GM21723 (cell line): Measurements from ENCODE around the gene SLC7A11.

Source experiments
- ATAC-seq: cut with Tn5 transposase; IDR thresholded peaks from one replicate; pipeline ENCODE4 v1.9.1; 2021; ENCODE audit warnings: mild to moderate bottlenecking, moderate library complexity; ENCODE audit not compliant: unreplicated experiment

The SLC7A11 gene

GRCh38 chr4:138174981-138175794, 67.0 kb downstream of the SLC7A11 start:
- ATAC-seq: no peak

GRCh38 chr4:138164208-138164607, 77.9 kb downstream of the SLC7A11 start:
- no peak for ATAC-seq

GRCh38 chr4:138163171-138163570, 79.0 kb downstream of the SLC7A11 start:
- no peak for ATAC-seq

GRCh38 chr4:138162259-138162658, 79.9 kb downstream of the SLC7A11 start:
- ATAC-seq: no peak

- ATAC-seq: no peak
These were observed 80.8 kb downstream of the SLC7A11 start for GRCh38 chr4:138161351-138161750.

GRCh38 chr4:138158746-138159297, 83.3 kb downstream of the SLC7A11 start:
- no peak for ATAC-seq

GRCh38 chr4:138140879-138141278, 101.3 kb downstream of the SLC7A11 start:
- ATAC-seq: no peak

GRCh38 chr4:138138774-138139173, 103.4 kb downstream of the SLC7A11 start:
- ATAC-seq: no peak

GRCh38 chr4:138135610-138136009, 106.5 kb downstream of the SLC7A11 start:
- ATAC-seq: no peak

- ATAC-seq: no peak
These were observed 123.9 kb downstream of the SLC7A11 start for GRCh38 chr4:138118270-138118669.

- ATAC-seq: no peak
These were observed 127.1 kb downstream of the SLC7A11 start for GRCh38 chr4:138115053-138115452.

GRCh38 chr4:138114434-138114833, 127.7 kb downstream of the SLC7A11 start:
- ATAC-seq: peak; percentile 100
